NT2/D1 (cell line): Measurements from ENCODE around the gene ARL8B.

Experiments
- SUZ12 ChIP-seq: IDR thresholded peaks from 2 replicates; pipeline ENCODE4 v1.6.1; 2011; ENCODE audit not compliant: insufficient read length, insufficient read depth; ENCODE audit errors: extremely low read depth
- YY1 ChIP-seq: IDR thresholded peaks from 2 replicates; pipeline ENCODE4 v1.6.1; 2011; ENCODE audit not compliant: insufficient read length, insufficient read depth
- ZNF274 ChIP-seq: IDR thresholded peaks from 2 replicates; pipeline ENCODE4 v1.6.1; 2011; ENCODE audit warnings: mild to moderate bottlenecking, low read depth, low read length

DNA sequence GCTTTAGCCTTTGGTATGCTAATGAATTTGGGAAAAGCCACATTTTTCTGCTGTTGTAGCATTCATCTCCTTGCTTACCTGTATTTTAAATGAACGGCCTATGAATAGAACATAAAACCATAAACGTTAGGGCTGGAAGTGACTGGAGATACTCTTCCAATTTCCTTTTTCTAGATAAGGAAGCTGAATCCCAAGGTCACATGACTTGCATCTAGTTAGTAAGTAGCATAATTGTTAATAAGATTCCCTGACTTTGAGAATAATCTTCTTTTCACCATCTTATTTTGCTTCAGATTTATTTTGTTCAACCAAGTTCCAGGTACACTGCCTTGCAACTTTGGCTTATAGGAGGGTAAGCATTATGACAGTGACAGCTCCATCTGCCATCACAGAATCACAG is 44.8 kb downstream of the ARL8B start:
- TF ChIP-seq ZNF274 (no peak), YY1 (no peak), SUZ12 (no peak)
